GM12878 (cell line): ENCODE data around the gene RETREG3. TPM values are rescaled to one million over a fixed set of nuclear protein-coding genes. Genes with fewer than 3 reads are reported as not detected.

Source experiments
- ASH2L ChIP-seq: fragments of 300-600, 200-600 bp; sonication (generic); IDR thresholded peaks from 2 replicates; pipeline ENCODE4 v1.6.1; 2017; ENCODE audit warnings: low read depth, mild to moderate bottlenecking, borderline replicate concordance
- CHD1 ChIP-seq: IDR thresholded peaks from 2 replicates; pipeline ENCODE4 v1.6.1; 2012; ENCODE audit warnings: low read depth, low read length, improper control_type of control experiment
- DPF2 ChIP-seq: fragments of 450-650 bp; IDR thresholded peaks from 2 replicates; pipeline ENCODE4 v1.6.1; 2017; ENCODE audit warnings: mild to moderate bottlenecking
- HDAC2 ChIP-seq: fragments of 200-600 bp; sonication (generic); IDR thresholded peaks from 2 replicates; pipeline ENCODE4 v1.6.1; 2017
- HDAC6 ChIP-seq: fragments of 200-600 bp; sonication (generic); IDR thresholded peaks from one replicate; pipeline ENCODE4 v1.8.0; 2017; ENCODE audit warnings: antibody characterized with exemption; ENCODE audit not compliant: unreplicated experiment
- JUNB ChIP-seq: IDR thresholded peaks from 2 replicates; pipeline ENCODE4 v1.6.1; 2016; ENCODE audit warnings: antibody characterized with exemption, mild to moderate bottlenecking
- NRF1 ChIP-seq: conservative IDR thresholded peaks from 2 replicates; pipeline ENCODE4 v1.6.1; 2011; ENCODE audit warnings: mild to moderate bottlenecking, low read depth, low read length, improper control_type of control experiment
- PAX5 ChIP-seq: IDR thresholded peaks from 2 replicates; pipeline ENCODE4 v1.6.1; 2011; ENCODE audit warnings: low read depth, low read length, borderline replicate concordance
- RELA ChIP-seq: fragments of 450-650 bp; IDR thresholded peaks from 2 replicates; pipeline ENCODE4 v1.8.0; 2014; ENCODE audit warnings: borderline replicate concordance; ENCODE audit not compliant: partially characterized antibody
- REST ChIP-seq: IDR thresholded peaks from 2 replicates; pipeline ENCODE4 v1.6.1; 2012; ENCODE audit warnings: mild to moderate bottlenecking, low read depth, low read length
- polyA plus RNA-seq, 11 experiments: library from polyadenylated mRNA; depleted of rRNA in 4 of 11; unstranded in 6 of 11; stranded (reverse) in 5 of 11; fragments of >200 nt; fragmentation: Nextera tagmentation in 4 of 11; fragmentation: Illumina TruSeq in 1 of 11; extraction: Ambion mirVana in 4 of 11; extraction: Trizol in 1 of 11; gene quantifications; 1 replicate in 1 of 11; 2 replicates in 10 of 11; pipeline versions ENCODE4 v1.2.1 to v1.2.3, GENCODE V29; 2011 to 2016; ENCODE audit warnings: inconsistent platforms in 2 of 11, missing spikeins in 2 of 11, low read depth in 1 of 11
- total RNA-seq, 4 experiments: library from RNA; depleted of rRNA in 3 of 4; stranded (reverse); fragments of >200 nt in 3 of 4; fragmentation: Illumina TruSeq in 1 of 4; extraction: Trizol in 1 of 4; gene quantifications; 2 replicates each; pipeline versions ENCODE4 v1.2.1 to v1.2.3, GENCODE V29; 2013 to 2021
- TF ChIP-seq, protein P1 (sequence below): IDR thresholded peaks from 2 replicates; pipeline ENCODE4 v1.6.1; 2011; ENCODE audit warnings: mild to moderate bottlenecking, low read depth, low read length, moderate library complexity; ENCODE audit not compliant: insufficient replicate concordance
- TF ChIP-seq, protein P2 (sequence below): fragments of 450-650 bp; IDR thresholded peaks from 2 replicates; pipeline ENCODE4 v1.6.1; 2017; ENCODE audit warnings: mild to moderate bottlenecking, moderate library complexity
- TF ChIP-seq, protein P3 (sequence below): fragments of 450-650 bp; IDR thresholded peaks from 2 replicates; pipeline ENCODE4 v1.6.1; 2016; ENCODE audit warnings: mild to moderate bottlenecking, moderate library complexity, borderline replicate concordance
- TF ChIP-seq, protein P4 (sequence below): IDR thresholded peaks from 2 replicates; pipeline ENCODE4 v1.6.1; 2012; ENCODE audit warnings: low read length, inconsistent platforms

RETREG3 gene
- total and polyA plus RNA-seq, 10 of the 15 experiments (the other 5 are each of a cell fraction or from before 2014, with no cell fraction given): 7.0 to 50.6 (median 27.3) TPM

GRCh38 chr17:42554250-42555121, 54.7 kb downstream of the RETREG3 start (continued):
- TF ChIP-seq, protein P1, sequence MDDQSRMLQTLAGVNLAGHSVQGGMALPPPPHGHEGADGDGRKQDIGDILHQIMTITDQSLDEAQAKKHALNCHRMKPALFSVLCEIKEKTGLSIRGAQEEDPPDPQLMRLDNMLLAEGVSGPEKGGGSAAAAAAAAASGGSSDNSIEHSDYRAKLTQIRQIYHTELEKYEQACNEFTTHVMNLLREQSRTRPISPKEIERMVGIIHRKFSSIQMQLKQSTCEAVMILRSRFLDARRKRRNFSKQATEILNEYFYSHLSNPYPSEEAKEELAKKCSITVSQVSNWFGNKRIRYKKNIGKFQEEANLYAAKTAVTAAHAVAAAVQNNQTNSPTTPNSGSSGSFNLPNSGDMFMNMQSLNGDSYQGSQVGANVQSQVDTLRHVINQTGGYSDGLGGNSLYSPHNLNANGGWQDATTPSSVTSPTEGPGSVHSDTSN: no peak
- TF ChIP-seq HDAC6: no peak
- no peak for TF ChIP-seq JUNB
- TF ChIP-seq, protein P2, sequence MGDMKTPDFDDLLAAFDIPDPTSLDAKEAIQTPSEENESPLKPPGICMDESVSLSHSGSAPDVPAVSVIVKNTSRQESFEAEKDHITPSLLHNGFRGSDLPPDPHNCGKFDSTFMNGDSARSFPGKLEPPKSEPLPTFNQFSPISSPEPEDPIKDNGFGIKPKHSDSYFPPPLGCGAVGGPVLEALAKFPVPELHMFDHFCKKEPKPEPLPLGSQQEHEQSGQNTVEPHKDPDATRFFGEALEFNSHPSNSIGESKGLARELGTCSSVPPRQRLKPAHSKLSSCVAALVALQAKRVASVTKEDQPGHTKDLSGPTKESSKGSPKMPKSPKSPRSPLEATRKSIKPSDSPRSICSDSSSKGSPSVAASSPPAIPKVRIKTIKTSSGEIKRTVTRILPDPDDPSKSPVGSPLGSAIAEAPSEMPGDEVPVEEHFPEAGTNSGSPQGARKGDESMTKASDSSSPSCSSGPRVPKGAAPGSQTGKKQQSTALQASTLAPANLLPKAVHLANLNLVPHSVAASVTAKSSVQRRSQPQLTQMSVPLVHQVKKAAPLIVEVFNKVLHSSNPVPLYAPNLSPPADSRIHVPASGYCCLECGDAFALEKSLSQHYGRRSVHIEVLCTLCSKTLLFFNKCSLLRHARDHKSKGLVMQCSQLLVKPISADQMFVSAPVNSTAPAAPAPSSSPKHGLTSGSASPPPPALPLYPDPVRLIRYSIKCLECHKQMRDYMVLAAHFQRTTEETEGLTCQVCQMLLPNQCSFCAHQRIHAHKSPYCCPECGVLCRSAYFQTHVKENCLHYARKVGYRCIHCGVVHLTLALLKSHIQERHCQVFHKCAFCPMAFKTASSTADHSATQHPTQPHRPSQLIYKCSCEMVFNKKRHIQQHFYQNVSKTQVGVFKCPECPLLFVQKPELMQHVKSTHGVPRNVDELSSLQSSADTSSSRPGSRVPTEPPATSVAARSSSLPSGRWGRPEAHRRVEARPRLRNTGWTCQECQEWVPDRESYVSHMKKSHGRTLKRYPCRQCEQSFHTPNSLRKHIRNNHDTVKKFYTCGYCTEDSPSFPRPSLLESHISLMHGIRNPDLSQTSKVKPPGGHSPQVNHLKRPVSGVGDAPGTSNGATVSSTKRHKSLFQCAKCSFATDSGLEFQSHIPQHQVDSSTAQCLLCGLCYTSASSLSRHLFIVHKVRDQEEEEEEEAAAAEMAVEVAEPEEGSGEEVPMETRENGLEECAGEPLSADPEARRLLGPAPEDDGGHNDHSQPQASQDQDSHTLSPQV: no peak
- TF ChIP-seq, protein P3, sequence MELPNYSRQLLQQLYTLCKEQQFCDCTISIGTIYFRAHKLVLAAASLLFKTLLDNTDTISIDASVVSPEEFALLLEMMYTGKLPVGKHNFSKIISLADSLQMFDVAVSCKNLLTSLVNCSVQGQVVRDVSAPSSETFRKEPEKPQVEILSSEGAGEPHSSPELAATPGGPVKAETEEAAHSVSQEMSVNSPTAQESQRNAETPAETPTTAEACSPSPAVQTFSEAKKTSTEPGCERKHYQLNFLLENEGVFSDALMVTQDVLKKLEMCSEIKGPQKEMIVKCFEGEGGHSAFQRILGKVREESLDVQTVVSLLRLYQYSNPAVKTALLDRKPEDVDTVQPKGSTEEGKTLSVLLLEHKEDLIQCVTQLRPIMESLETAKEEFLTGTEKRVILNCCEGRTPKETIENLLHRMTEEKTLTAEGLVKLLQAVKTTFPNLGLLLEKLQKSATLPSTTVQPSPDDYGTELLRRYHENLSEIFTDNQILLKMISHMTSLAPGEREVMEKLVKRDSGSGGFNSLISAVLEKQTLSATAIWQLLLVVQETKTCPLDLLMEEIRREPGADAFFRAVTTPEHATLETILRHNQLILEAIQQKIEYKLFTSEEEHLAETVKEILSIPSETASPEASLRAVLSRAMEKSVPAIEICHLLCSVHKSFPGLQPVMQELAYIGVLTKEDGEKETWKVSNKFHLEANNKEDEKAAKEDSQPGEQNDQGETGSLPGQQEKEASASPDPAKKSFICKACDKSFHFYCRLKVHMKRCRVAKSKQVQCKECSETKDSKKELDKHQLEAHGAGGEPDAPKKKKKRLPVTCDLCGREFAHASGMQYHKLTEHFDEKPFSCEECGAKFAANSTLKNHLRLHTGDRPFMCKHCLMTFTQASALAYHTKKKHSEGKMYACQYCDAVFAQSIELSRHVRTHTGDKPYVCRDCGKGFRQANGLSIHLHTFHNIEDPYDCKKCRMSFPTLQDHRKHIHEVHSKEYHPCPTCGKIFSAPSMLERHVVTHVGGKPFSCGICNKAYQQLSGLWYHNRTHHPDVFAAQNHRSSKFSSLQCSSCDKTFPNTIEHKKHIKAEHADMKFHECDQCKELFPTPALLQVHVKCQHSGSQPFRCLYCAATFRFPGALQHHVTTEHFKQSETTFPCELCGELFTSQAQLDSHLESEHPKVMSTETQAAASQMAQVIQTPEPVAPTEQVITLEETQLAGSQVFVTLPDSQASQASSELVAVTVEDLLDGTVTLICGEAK: peak; percentile 44; the same call in 1 of the 2 replicates
- TF ChIP-seq NRF1: no peak
- no peak for TF ChIP-seq ASH2L
- no peak for TF ChIP-seq HDAC2
- TF ChIP-seq DPF2: peak; percentile 82
- TF ChIP-seq PAX5: peak; percentile 78; the same call in 1 of the 2 replicates
- no peak; the same call in 1 of the 2 replicates for TF ChIP-seq REST
- TF ChIP-seq CHD1: no peak
- TF ChIP-seq, protein P4, sequence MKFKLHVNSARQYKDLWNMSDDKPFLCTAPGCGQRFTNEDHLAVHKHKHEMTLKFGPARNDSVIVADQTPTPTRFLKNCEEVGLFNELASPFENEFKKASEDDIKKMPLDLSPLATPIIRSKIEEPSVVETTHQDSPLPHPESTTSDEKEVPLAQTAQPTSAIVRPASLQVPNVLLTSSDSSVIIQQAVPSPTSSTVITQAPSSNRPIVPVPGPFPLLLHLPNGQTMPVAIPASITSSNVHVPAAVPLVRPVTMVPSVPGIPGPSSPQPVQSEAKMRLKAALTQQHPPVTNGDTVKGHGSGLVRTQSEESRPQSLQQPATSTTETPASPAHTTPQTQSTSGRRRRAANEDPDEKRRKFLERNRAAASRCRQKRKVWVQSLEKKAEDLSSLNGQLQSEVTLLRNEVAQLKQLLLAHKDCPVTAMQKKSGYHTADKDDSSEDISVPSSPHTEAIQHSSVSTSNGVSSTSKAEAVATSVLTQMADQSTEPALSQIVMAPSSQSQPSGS: no peak
- TF ChIP-seq RELA: peak; percentile 39
